HFF-Myc (cell line): ENCODE data around the gene ABHD17B.

Experiments
- DNase-seq: peaks from one replicate; pipeline ENCODE4 v3.0.0-alpha.2; 2011; ENCODE audit warnings: low read depth; ENCODE audit errors: extremely low read depth
- H3K4me3 ChIP-seq: replicated peaks from 2 replicates; pipeline ENCODE4 v1.5.1; 2011; ENCODE audit warnings: low read depth, mild to moderate bottlenecking, control low read depth, low read length
- CTCF ChIP-seq: IDR thresholded peaks from 2 replicates; pipeline ENCODE4 v1.5.1; 2012; ENCODE audit warnings: mild to moderate bottlenecking, low read depth, low read length, control low read depth; ENCODE audit errors: missing control alignments

Gene ABHD17B

GRCh38 chr9:71937898-71938297 is 26.9 kb upstream of the ABHD17B start:
- no peak for TF ChIP-seq CTCF
- DNase-seq, result no peak
- H3K4me3 ChIP-seq, result no peak overlapping the region

GRCh38 chr9:71937070-71937625 is 26.2 kb upstream of the ABHD17B start:
- DNase-seq, result no peak
- H3K4me3 ChIP-seq, result no peak overlapping the region
- no peak for TF ChIP-seq CTCF

GRCh38 chr9:71936066-71936465 is 25.1 kb upstream of the ABHD17B start:
- DNase-seq, result no peak
- no peak overlapping the region for H3K4me3 ChIP-seq
- TF ChIP-seq CTCF, result no peak

GRCh38 chr9:71931166-71931565 is 20.2 kb upstream of the ABHD17B start:
- TF ChIP-seq CTCF, result no peak
- H3K4me3 ChIP-seq, result no peak overlapping the region
- DNase-seq, result no peak

- H3K4me3 ChIP-seq, result no peak overlapping the region
- no peak for DNase-seq
- no peak for TF ChIP-seq CTCF
Measured at GRCh38 chr9:71929791-71930440, 18.9 kb upstream of the ABHD17B start.

GRCh38 chr9:71929223-71929622 is 18.2 kb upstream of the ABHD17B start:
- no peak for DNase-seq
- no peak for TF ChIP-seq CTCF
- no peak overlapping the region for H3K4me3 ChIP-seq

GRCh38 chr9:71928806-71929205 is 17.8 kb upstream of the ABHD17B start:
- H3K4me3 ChIP-seq, result no peak overlapping the region
- no peak for TF ChIP-seq CTCF
- no peak for DNase-seq
